Effector memory CD8-positive, alpha-beta T cell (primary cell): Measurements from ENCODE around the gene GRIP2.

Source experiments
- ATAC-seq: fragments of 150-1000 bp; cut with Tn5 transposase; replicated peaks from 2 replicates; pipeline ENCODE4 v1.10.0; 2021; ENCODE audit warnings: mild to moderate bottlenecking, moderate library complexity
- DNase-seq, 3 experiments: peaks; one replicate each; pipeline ENCODE4 v3.0.0; 2021
- H3K27ac Mint-ChIP-seq, 2 donors: one replicate each; pipeline ENCODE4 v1.8.0; 2022; ENCODE audit warnings: mild to moderate bottlenecking in 2 of 2, mixed read lengths in 2 of 2, moderate library complexity in 2 of 2
- H3K27me3 Mint-ChIP-seq, 2 donors: one replicate each; pipeline ENCODE4 v1.8.0; 2022; ENCODE audit warnings: mixed read lengths in 2 of 2
- H3K36me3 Mint-ChIP-seq: one replicate; pipeline ENCODE4 v1.8.0; 2022; ENCODE audit warnings: mild to moderate bottlenecking, moderate library complexity, mixed read lengths; ENCODE audit not compliant: insufficient read depth
- H3K4me1 Mint-ChIP-seq, 2 donors: one replicate each; pipeline ENCODE4 v1.8.0; 2022; ENCODE audit warnings: low read depth in 2 of 2, mixed read lengths in 2 of 2
- H3K4me3 Mint-ChIP-seq, 2 donors: one replicate each; pipeline ENCODE4 v1.8.0; 2022; ENCODE audit warnings: mild to moderate bottlenecking in 2 of 2, mixed read lengths in 2 of 2, moderate library complexity in 2 of 2
- H3K9me3 Mint-ChIP-seq, 2 donors: one replicate each; pipeline ENCODE4 v1.8.0; 2022; ENCODE audit warnings: mixed read lengths in 2 of 2

GRIP2 gene

GRCh38 chr3:14542656-14543055 lies 2.5 kb upstream of the GRIP2 start:
- no peak overlapping the region for H3K27ac Mint-ChIP-seq

GRCh38 chr3:14541646-14542045 lies 1.5 kb upstream of the GRIP2 start:
- H3K36me3 Mint-ChIP-seq = peaks cover 4% of the 10 kb centered on the region
- no peak overlapping the region for H3K4me3 Mint-ChIP-seq
- H3K4me1 Mint-ChIP-seq = no peaks in the 10 kb centered on the region
- H3K27ac Mint-ChIP-seq = no peak overlapping the region
- peaks cover 17 to 48% of the 10 kb centered on the region in 2 donors for H3K27me3 Mint-ChIP-seq
- ATAC-seq (no peak), DNase-seq (no peak)
- no peaks in the 10 kb centered on the region for H3K9me3 Mint-ChIP-seq

More at GRCh38 chr3:14542656-14543055, 2.5 kb upstream of the GRIP2 start:
- Mint-ChIP-seq H3K36me3 (peaks cover 4% of the 10 kb centered on the region), H3K4me1 (no peaks in the 10 kb centered on the region), H3K27me3 (peaks cover 25 to 58% of the 10 kb centered on the region in 2 donors), H3K4me3 (no peak overlapping the region), H3K9me3 (no peaks in the 10 kb centered on the region)
- no peak for ATAC-seq
- no peak for DNase-seq

- Mint-ChIP-seq H3K27ac (no peak overlapping the region), H3K4me3 (no peak overlapping the region), H3K27me3 (peaks cover 10 to 40% of the 10 kb centered on the region in 2 donors), H3K36me3 (peaks cover 4% of the 10 kb centered on the region), H3K4me1 (no peaks in the 10 kb centered on the region), H3K9me3 (no peaks in the 10 kb centered on the region)
- DNase-seq (no peak), ATAC-seq (no peak)
These were observed 761 bp upstream of the GRIP2 start for GRCh38 chr3:14540821-14541385.

GRCh38 chr3:14539384-14539741 lies 779 bp downstream of the GRIP2 start:
- DNase-seq (no peak), ATAC-seq (no peak)
- Mint-ChIP-seq H3K36me3 (peaks cover 4% of the 10 kb centered on the region), H3K9me3 (no peaks in the 10 kb centered on the region), H3K4me1 (no peaks in the 10 kb centered on the region), H3K4me3 (no peak overlapping the region), H3K27me3 (peaks cover 5 to 28% of the 10 kb centered on the region in 2 donors), H3K27ac (peak overlapping the region in 1 of 2 donors; percentile 9)

GRCh38 chr3:14538451-14539088 lies 1.6 kb downstream of the GRIP2 start:
- no peaks in the 10 kb centered on the region for H3K4me1 Mint-ChIP-seq
- peaks cover 4% of the 10 kb centered on the region for H3K36me3 Mint-ChIP-seq
- no peak overlapping the region for H3K4me3 Mint-ChIP-seq
- H3K27ac Mint-ChIP-seq = no peak overlapping the region
- no peak for ATAC-seq
- no peak for DNase-seq
- H3K27me3 Mint-ChIP-seq = peaks cover 5 to 27% of the 10 kb centered on the region in 2 donors
- H3K9me3 Mint-ChIP-seq = no peaks in the 10 kb centered on the region

- no peak overlapping the region for H3K27ac Mint-ChIP-seq
- H3K36me3 Mint-ChIP-seq = no peaks in the 10 kb centered on the region
These were observed 2.3 kb downstream of the GRIP2 start for GRCh38 chr3:14537590-14538450.

GRCh38 chr3:14536837-14537589 lies 3.1 kb downstream of the GRIP2 start:
- H3K9me3 Mint-ChIP-seq = no peaks in the 10 kb centered on the region
- ATAC-seq (no peak), DNase-seq (no peak)
- no peak overlapping the region for H3K27ac Mint-ChIP-seq
- H3K4me3 Mint-ChIP-seq = no peak overlapping the region
- H3K27me3 Mint-ChIP-seq = peaks cover 14 to 27% of the 10 kb centered on the region in 2 donors
- H3K4me1 Mint-ChIP-seq = no peaks in the 10 kb centered on the region
- no peaks in the 10 kb centered on the region for H3K36me3 Mint-ChIP-seq

More at GRCh38 chr3:14537590-14538450, 2.3 kb downstream of the GRIP2 start:
- Mint-ChIP-seq H3K27me3 (peaks cover 12 to 27% of the 10 kb centered on the region in 2 donors), H3K4me1 (no peaks in the 10 kb centered on the region), H3K9me3 (no peaks in the 10 kb centered on the region), H3K4me3 (no peak overlapping the region)
- ATAC-seq = no peak
- DNase-seq = no peak

- no peaks in the 10 kb centered on the region for H3K4me1 Mint-ChIP-seq
- ATAC-seq (no peak), DNase-seq (no peak)
- peaks cover 22 to 27% of the 10 kb centered on the region in 2 donors for H3K27me3 Mint-ChIP-seq
- H3K4me3 Mint-ChIP-seq = no peak overlapping the region
- no peaks in the 10 kb centered on the region for H3K36me3 Mint-ChIP-seq
- H3K9me3 Mint-ChIP-seq = no peaks in the 10 kb centered on the region
- H3K27ac Mint-ChIP-seq = peak overlapping the region in 1 of 2 donors; percentile 5
These were observed 3.9 kb downstream of the GRIP2 start for GRCh38 chr3:14536055-14536815.

- ATAC-seq (no peak), DNase-seq (no peak)
- Mint-ChIP-seq H3K4me1 (no peaks in the 10 kb centered on the region), H3K9me3 (no peaks in the 10 kb centered on the region), H3K4me3 (no peak overlapping the region), H3K36me3 (no peaks in the 10 kb centered on the region), H3K27me3 (peaks cover 28 to 31% of the 10 kb centered on the region in 2 donors), H3K27ac (peak overlapping the region in 1 of 2 donors; percentile 5)
These were observed 4.5 kb downstream of the GRIP2 start for GRCh38 chr3:14535616-14536015.

- Mint-ChIP-seq H3K4me3 (no peak overlapping the region), H3K36me3 (no peaks in the 10 kb centered on the region), H3K27ac (no peak overlapping the region), H3K9me3 (no peaks in the 10 kb centered on the region), H3K27me3 (peaks cover 37 to 40% of the 10 kb centered on the region in 2 donors), H3K4me1 (no peaks in the 10 kb centered on the region)
- DNase-seq (no peak), ATAC-seq (no peak)
These were observed 5.5 kb downstream of the GRIP2 start for GRCh38 chr3:14534516-14535191.

- Mint-ChIP-seq H3K4me1 (no peaks in the 10 kb centered on the region), H3K4me3 (no peak overlapping the region), H3K9me3 (no peaks in the 10 kb centered on the region)
These were observed 6.6 kb downstream of the GRIP2 start for GRCh38 chr3:14533457-14533958.

More at GRCh38 chr3:14533457-14533958, 6.6 kb downstream of the GRIP2 start:
- ATAC-seq (no peak), DNase-seq (no peak)
- Mint-ChIP-seq H3K27ac (no peak overlapping the region), H3K27me3 (peaks cover 40% of the 10 kb centered on the region in 2 donors), H3K36me3 (no peaks in the 10 kb centered on the region)
